Activated CD8-positive, alpha-beta T cell treated with anti-CD3 and anti-CD28 coated beads, Interleukin-2, amount 10 ng/mL, durations not matched to agents 7 days and 5 days (primary cell): ENCODE data around the gene CROCC. TPM values are rescaled to one million over a fixed set of nuclear protein-coding genes. Genes with fewer than 3 reads are reported as not detected.
A peak's percentile ranks its signal among the peaks of the same experiment; 100 is the strongest.

Experiments used
- ATAC-seq: fragments of 150-1000 bp; cut with Tn5 transposase; one replicate; pipeline ENCODE4 v1.10.0; 2021; ENCODE audit warnings: moderate library complexity
- CTCF ChIA-PET: fragments of 350-600 bp; sonication (Branson Sonifier 250); formaldehyde crosslinking; loops from one replicate; lab custom pipeline; 2021; ENCODE audit warnings: antibody characterized with exemption; lab: Charles Lee
- POLR2A ChIA-PET: fragments of 350-600 bp; sonication (Branson Sonifier 250); formaldehyde crosslinking; loops from one replicate; lab custom pipeline; 2021; ENCODE audit warnings: antibody characterized with exemption; lab: Charles Lee
- DNase-seq: peaks from one replicate; pipeline ENCODE4 v3.0.0-alpha.2; 2020
- H3K27ac Mint-ChIP-seq: one replicate; pipeline ENCODE4 v1.8.0; 2021; ENCODE audit warnings: mild to moderate bottlenecking, mixed read lengths
- H3K27me3 Mint-ChIP-seq: one replicate; pipeline ENCODE4 v1.8.0; 2021; ENCODE audit warnings: low read depth, mixed read lengths
- H3K36me3 Mint-ChIP-seq: one replicate; pipeline ENCODE4 v1.8.0; 2021; ENCODE audit warnings: low read depth, mixed read lengths
- H3K4me1 Mint-ChIP-seq: one replicate; pipeline ENCODE4 v1.8.0; 2021; ENCODE audit warnings: low read depth, mixed read lengths
- H3K4me3 Mint-ChIP-seq: one replicate; pipeline ENCODE4 v1.8.0; 2021; ENCODE audit warnings: mild to moderate bottlenecking, mixed read lengths
- H3K9me3 Mint-ChIP-seq: one replicate; pipeline ENCODE4 v1.8.0; 2022; ENCODE audit warnings: mixed read lengths; ENCODE audit not compliant: insufficient read depth
- total RNA-seq, 2 experiments: library from RNA; stranded (reverse); gene quantifications; one replicate each; pipeline ENCODE4 v1.2.3, GENCODE V29; 2021

The CROCC gene
- total RNA-seq, 2 experiments from 2014 or later: 31.7 to 33.1 TPM

GRCh38 chr1:16965486-16966067, 43.8 kb downstream of the CROCC start:
- Mint-ChIP-seq H3K36me3 (no peaks in the 10 kb centered on the region), H3K4me3 (no peak overlapping the region), H3K27me3 (no peaks in the 10 kb centered on the region), H3K9me3 (no peaks in the 10 kb centered on the region), H3K27ac (peak overlapping the region; percentile 52), H3K4me1 (peaks cover 7% of the 10 kb centered on the region)
- POLR2A ChIA-PET: no interaction called here
- CTCF ChIA-PET: no interaction called here
- DNase-seq: no peak
- ATAC-seq: no peak

GRCh38 chr1:16966282-16966681, 44.6 kb downstream of the CROCC start:
- POLR2A ChIA-PET: no interaction called here
- CTCF ChIA-PET: interaction anchor here (0.8 to 1.3 kb wide), 4 partner anchors 11 to 82 kb away, joined by 3 to 6 read pairs (median 3); no protein-coding TSS in a partner anchor
- DNase-seq: no peak
- no peak for ATAC-seq
- Mint-ChIP-seq H3K27ac (no peak overlapping the region), H3K36me3 (no peaks in the 10 kb centered on the region), H3K27me3 (no peaks in the 10 kb centered on the region), H3K4me1 (peaks cover 4% of the 10 kb centered on the region), H3K4me3 (no peak overlapping the region), H3K9me3 (no peaks in the 10 kb centered on the region)

DNA sequence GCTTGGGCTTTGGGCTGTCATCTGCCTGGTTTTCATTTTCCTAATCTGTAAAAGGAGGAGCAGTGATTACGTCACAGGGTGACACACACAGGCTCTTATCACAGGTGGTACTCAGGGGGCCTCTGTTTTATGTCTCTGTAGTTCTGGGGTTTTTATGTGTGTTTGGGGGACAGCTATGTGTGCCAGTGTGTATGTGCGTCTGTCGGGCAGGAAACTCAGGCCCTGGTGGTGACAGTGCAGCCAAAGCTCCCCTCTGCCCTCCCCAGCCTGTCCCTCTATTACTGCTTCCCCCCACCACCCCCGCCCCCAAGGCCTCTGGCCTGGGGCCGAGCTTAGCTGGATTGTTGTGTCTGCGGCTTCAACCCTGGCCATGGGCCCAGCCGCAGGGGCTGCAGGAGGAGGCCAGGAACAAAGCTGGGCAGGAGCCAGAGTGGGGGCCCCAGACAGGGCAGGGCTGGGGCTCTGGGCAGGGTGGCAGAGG, 45.4 kb downstream of the CROCC start:
- Mint-ChIP-seq H3K4me1 (no peaks in the 10 kb centered on the region), H3K4me3 (no peak overlapping the region), H3K27ac (no peak overlapping the region), H3K36me3 (no peaks in the 10 kb centered on the region), H3K27me3 (no peaks in the 10 kb centered on the region), H3K9me3 (no peaks in the 10 kb centered on the region)
- ChIA-PET POLR2A (no interaction called here), CTCF (interaction anchor here (0.8 to 1.3 kb wide), 4 partner anchors 11 to 81 kb away, joined by 3 to 6 read pairs (median 3); no protein-coding TSS in a partner anchor)
- DNase-seq (no peak), ATAC-seq (no peak)

DNA sequence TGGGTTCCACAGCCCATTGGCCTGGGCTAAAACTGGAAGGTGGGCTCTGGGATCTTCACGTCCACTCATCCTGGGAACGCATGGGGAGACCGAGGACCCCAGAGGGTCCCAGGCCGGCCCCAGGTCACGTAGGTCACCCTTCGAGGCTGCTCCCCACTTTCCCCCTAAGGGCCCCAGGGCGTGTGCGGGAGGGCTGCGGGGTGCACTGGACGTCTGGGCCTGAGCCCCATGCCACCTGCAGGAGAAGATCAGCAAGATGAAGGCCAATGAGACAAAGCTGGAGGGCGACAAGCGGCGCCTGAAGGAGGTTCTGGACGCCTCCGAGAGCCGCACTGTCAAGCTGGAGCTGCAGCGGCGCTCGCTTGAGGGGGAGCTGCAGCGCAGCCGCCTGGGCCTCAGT, 46.2 kb downstream of the CROCC start:
- Mint-ChIP-seq H3K4me3 (no peak overlapping the region), H3K27ac (no peak overlapping the region), H3K9me3 (no peaks in the 10 kb centered on the region), H3K4me1 (no peaks in the 10 kb centered on the region), H3K36me3 (no peaks in the 10 kb centered on the region), H3K27me3 (no peaks in the 10 kb centered on the region)
- no peak for DNase-seq
- POLR2A ChIA-PET: no interaction called here
- CTCF ChIA-PET: interaction anchor here (1.3 kb wide), 1 partner anchor 12 kb away, joined by 3 read pairs; no protein-coding TSS in a partner anchor
- ATAC-seq: no peak

- Mint-ChIP-seq H3K27ac (no peak overlapping the region), H3K27me3 (no peaks in the 10 kb centered on the region), H3K4me3 (no peak overlapping the region), H3K9me3 (no peaks in the 10 kb centered on the region), H3K4me1 (no peaks in the 10 kb centered on the region), H3K36me3 (no peaks in the 10 kb centered on the region)
- no peak for DNase-seq
- POLR2A ChIA-PET: no interaction called here
- no peak for ATAC-seq
- CTCF ChIA-PET: no interaction called here
These were observed 46.6 kb downstream of the CROCC start for GRCh38 chr1:16968372-16968771.

DNA sequence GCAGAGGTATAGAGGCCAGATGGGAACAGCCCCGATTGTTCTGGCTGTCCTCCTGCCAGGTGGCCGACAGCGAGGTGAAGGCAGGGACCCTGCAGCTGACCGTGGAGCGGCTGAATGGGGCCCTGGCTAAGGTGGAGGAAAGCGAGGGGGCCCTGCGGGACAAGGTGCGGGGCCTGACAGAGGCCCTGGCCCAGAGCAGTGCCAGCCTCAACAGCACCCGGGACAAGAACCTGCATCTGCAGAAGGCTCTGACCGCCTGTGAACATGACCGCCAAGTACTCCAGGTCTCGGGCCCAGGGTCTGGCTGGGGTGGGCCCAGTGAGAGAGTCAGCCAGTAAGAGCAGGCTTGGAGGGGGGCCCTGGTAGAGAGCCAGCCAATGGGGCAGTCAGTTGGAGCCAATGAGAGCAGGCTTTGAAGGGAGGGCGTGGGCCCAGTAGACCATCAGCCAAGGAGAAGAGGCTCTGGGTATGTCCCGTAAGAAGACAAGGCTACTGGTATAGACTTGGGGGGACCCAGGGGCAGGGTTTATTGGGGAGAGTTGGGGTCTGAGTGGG, 47.4 kb downstream of the CROCC start:
- H3K27me3 Mint-ChIP-seq: no peaks in the 10 kb centered on the region
- H3K4me1 Mint-ChIP-seq: no peaks in the 10 kb centered on the region
- ChIA-PET POLR2A (no interaction called here), CTCF (no interaction called here)
- no peak overlapping the region for H3K27ac Mint-ChIP-seq
- no peaks in the 10 kb centered on the region for H3K9me3 Mint-ChIP-seq
- no peak for ATAC-seq
- DNase-seq: no peak
- no peak overlapping the region for H3K4me3 Mint-ChIP-seq
- no peaks in the 10 kb centered on the region for H3K36me3 Mint-ChIP-seq

DNA sequence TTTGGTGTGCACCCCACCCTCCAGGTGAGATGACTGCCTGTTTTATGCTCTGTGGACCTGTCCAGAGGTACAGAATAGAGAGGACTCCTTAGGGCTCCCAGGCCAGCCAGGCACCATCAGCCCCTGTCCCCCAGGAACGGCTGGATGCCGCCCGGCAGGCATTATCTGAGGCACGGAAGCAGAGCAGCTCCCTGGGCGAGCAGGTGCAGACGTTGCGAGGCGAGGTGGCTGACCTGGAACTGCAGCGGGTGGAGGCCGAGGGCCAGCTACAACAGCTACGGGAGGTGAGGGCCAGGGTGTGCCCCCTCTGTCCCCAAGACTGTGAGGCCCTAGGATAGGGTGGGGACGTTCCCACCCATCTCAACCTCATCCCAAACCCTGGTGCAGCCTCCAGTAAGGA, 47.9 kb downstream of the CROCC start:
- H3K27ac Mint-ChIP-seq: no peak overlapping the region
- H3K9me3 Mint-ChIP-seq: no peaks in the 10 kb centered on the region
- DNase-seq (no peak), ATAC-seq (no peak)
- no peaks in the 10 kb centered on the region for H3K27me3 Mint-ChIP-seq
- ChIA-PET CTCF (interaction anchor here (0.6 kb wide), 1 partner anchor 9 kb away, joined by 3 read pairs; no protein-coding TSS in a partner anchor), POLR2A (no interaction called here)
- no peaks in the 10 kb centered on the region for H3K36me3 Mint-ChIP-seq
- no peak overlapping the region for H3K4me3 Mint-ChIP-seq
- H3K4me1 Mint-ChIP-seq: no peaks in the 10 kb centered on the region

DNA sequence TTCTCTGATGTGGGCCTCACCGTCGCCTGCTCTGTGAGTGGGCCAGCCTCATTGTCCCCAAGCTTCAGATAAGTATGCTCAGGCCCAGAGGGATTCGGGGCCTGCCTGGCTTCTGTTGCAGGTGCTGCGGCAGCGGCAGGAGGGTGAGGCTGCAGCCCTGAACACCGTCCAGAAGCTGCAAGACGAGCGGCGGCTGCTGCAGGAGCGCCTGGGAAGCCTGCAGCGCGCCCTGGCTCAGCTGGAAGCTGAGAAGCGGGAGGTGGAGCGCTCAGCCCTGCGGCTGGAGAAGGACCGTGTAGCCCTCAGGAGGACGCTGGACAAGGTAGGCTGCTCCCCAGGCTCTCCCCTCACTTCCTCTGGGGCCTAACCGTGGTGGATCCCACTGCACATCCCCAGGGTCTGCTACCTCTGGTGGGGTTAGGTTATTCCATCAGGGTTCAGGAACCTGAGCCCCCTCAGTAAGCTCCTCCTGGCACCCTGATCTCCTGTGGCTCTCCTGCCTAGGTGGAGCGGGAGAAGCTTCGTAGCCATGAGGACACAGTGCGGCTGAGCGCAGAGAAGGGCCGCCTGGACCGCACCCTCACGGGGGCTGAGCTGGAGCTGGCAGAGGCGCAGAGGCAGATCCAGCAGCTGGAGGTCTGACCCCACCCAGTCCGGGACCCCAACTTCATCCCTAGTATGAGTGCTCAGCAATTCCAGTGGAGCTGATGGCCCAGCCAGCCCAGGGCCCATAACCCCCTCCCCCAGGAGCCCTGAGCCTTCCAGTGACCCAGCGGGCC, 48.6 kb downstream of the CROCC start:
- DNase-seq: no peak
- Mint-ChIP-seq H3K4me1 (no peaks in the 10 kb centered on the region), H3K27me3 (no peaks in the 10 kb centered on the region), H3K36me3 (no peaks in the 10 kb centered on the region), H3K27ac (no peak overlapping the region), H3K4me3 (no peak overlapping the region), H3K9me3 (no peaks in the 10 kb centered on the region)
- ChIA-PET CTCF (interaction anchor here (0.6 kb wide), 1 partner anchor 10 kb away, joined by 3 read pairs; no protein-coding TSS in a partner anchor), POLR2A (no interaction called here)
- ATAC-seq: no peak

GRCh38 chr1:16971341-16972188, 49.8 kb downstream of the CROCC start:
- Mint-ChIP-seq H3K27ac (no peak overlapping the region), H3K27me3 (no peaks in the 10 kb centered on the region), H3K9me3 (no peaks in the 10 kb centered on the region), H3K4me1 (no peaks in the 10 kb centered on the region), H3K36me3 (no peaks in the 10 kb centered on the region), H3K4me3 (no peak overlapping the region)
- ChIA-PET POLR2A (interaction anchor here (1.1 kb wide), 1 partner anchor 11 kb away, joined by 3 read pairs; no protein-coding TSS in a partner anchor), CTCF (interaction anchor here (1.1 kb wide), 1 partner anchor 11 kb away, joined by 3 read pairs; no protein-coding TSS in a partner anchor)
- ATAC-seq (no peak), DNase-seq (no peak)

DNA sequence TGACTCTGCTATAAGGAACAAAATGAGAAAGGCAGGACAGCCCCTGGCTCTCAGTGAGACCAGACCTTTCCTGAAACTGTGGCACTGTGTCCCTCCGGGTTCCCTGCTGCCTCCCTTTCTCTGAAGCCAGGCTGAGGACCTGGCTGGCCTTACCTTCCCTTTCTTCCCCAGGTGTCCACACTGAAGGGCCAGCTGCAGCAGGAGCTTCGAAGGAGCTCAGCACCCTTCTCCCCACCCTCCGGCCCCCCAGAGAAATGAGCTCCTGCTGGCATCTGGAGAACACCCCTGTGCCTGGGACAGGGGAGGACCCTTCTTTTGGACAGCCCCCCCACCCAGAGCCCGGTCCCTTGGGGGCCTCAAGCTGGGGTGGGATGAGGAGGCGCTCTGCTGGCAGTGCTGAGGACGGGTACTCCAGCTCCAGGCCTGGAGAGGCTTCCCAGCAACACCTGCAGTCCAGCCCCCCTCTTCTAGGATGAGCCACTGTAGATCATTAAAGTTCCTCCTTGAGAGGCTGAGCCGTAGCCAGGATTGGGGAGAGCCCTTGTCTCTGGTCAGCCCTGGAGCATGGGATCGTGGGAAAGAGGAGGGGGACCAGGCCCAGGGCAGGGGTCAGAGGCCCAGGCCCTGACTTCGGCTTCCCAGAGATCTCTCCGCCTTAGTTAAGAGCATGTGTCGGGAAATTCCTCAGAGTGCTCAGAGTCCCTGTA, 50.6 kb downstream of the CROCC start:
- Mint-ChIP-seq H3K27ac (no peak overlapping the region), H3K4me1 (no peaks in the 10 kb centered on the region), H3K9me3 (no peaks in the 10 kb centered on the region), H3K4me3 (no peak overlapping the region), H3K27me3 (no peaks in the 10 kb centered on the region), H3K36me3 (no peaks in the 10 kb centered on the region)
- ChIA-PET CTCF (interaction anchor here (1.1 kb wide), 1 partner anchor 12 kb away, joined by 3 read pairs; no protein-coding TSS in a partner anchor), POLR2A (interaction anchor here (1.1 kb wide), 1 partner anchor 12 kb away, joined by 3 read pairs; no protein-coding TSS in a partner anchor)
- ATAC-seq: no peak
- DNase-seq: no peak

DNA sequence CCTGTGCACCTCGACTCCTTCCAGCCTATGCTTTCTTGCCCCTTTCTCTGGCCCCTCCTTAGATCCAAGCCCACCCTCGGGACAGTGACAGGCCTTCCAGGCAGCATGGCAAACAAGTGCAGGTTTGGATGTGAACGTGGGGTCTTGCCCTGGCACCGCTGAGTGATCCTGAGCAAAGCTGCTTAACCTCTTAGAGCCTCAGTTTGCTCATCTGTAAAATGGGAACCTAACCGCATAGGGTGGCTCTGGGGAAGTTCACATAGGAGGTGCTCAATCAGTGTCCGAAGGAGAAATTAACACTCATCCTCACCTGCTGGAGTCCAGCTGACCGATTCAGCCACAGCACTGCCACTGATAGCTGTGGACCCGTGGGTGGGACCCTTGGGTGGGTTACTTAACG, 51.5 kb downstream of the CROCC start:
- no peak for DNase-seq
- H3K9me3 Mint-ChIP-seq: no peaks in the 10 kb centered on the region
- ATAC-seq: no peak
- H3K36me3 Mint-ChIP-seq: no peaks in the 10 kb centered on the region
- no peak overlapping the region for H3K27ac Mint-ChIP-seq
- no peaks in the 10 kb centered on the region for H3K4me1 Mint-ChIP-seq
- no peaks in the 10 kb centered on the region for H3K27me3 Mint-ChIP-seq
- CTCF ChIA-PET: no interaction called here
- POLR2A ChIA-PET: no interaction called here
- no peak overlapping the region for H3K4me3 Mint-ChIP-seq
